ENCODE data around the gene FASTKD3.

DNA sequence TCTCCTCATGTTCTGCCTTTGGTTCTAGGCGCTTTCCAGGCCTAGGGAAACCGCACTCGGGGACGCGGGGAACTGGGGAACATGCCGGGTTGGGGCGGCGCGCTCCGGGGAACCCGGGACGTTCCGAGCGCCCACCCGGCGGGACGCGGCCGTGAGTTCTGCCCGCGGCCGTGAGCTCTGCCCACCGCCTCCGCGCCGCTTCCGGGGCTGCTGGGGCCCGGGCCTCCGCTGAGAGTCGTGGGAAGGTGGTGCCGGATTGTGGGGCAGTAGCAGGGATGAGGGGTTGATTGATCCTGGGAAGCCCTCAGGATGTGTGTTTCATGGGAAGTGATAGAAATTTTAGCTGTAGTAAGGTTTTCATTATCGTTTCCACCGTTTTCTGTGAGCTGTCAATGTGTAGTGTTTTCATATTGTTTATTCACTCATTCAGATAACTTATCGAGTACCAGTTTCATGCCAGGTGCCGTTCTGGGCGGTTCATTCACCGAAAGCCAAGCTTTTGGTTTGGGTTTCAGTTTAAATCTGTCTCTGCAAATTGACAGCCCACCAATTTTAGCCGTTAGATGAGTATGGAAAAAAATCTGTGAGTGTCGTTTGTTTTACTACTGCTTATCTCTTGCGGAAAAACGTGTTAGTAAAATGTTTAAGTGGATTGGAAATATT, 774 bp upstream of the FASTKD3 start:
- TF ChIP-seq, protein P1, sequence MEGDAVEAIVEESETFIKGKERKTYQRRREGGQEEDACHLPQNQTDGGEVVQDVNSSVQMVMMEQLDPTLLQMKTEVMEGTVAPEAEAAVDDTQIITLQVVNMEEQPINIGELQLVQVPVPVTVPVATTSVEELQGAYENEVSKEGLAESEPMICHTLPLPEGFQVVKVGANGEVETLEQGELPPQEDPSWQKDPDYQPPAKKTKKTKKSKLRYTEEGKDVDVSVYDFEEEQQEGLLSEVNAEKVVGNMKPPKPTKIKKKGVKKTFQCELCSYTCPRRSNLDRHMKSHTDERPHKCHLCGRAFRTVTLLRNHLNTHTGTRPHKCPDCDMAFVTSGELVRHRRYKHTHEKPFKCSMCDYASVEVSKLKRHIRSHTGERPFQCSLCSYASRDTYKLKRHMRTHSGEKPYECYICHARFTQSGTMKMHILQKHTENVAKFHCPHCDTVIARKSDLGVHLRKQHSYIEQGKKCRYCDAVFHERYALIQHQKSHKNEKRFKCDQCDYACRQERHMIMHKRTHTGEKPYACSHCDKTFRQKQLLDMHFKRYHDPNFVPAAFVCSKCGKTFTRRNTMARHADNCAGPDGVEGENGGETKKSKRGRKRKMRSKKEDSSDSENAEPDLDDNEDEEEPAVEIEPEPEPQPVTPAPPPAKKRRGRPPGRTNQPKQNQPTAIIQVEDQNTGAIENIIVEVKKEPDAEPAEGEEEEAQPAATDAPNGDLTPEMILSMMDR (conservative IDR thresholded peaks at IDR 0.05): no peak
- no peak for TF ChIP-seq EZH2 (IDR thresholded peaks at IDR 0.05; ENCODE audit: low read depth)

Measured in PC-9 (cell line).